GM15510 (cell line): Measurements from ENCODE around the gene TXNDC11.

Experiments
- POLR2A ChIP-seq: IDR thresholded peaks from 3 replicates; pipeline ENCODE4 v1.6.1; 2011; ENCODE audit warnings: borderline replicate concordance; ENCODE audit not compliant: insufficient read length; ENCODE audit errors: extremely low read depth

Gene TXNDC11

DNA sequence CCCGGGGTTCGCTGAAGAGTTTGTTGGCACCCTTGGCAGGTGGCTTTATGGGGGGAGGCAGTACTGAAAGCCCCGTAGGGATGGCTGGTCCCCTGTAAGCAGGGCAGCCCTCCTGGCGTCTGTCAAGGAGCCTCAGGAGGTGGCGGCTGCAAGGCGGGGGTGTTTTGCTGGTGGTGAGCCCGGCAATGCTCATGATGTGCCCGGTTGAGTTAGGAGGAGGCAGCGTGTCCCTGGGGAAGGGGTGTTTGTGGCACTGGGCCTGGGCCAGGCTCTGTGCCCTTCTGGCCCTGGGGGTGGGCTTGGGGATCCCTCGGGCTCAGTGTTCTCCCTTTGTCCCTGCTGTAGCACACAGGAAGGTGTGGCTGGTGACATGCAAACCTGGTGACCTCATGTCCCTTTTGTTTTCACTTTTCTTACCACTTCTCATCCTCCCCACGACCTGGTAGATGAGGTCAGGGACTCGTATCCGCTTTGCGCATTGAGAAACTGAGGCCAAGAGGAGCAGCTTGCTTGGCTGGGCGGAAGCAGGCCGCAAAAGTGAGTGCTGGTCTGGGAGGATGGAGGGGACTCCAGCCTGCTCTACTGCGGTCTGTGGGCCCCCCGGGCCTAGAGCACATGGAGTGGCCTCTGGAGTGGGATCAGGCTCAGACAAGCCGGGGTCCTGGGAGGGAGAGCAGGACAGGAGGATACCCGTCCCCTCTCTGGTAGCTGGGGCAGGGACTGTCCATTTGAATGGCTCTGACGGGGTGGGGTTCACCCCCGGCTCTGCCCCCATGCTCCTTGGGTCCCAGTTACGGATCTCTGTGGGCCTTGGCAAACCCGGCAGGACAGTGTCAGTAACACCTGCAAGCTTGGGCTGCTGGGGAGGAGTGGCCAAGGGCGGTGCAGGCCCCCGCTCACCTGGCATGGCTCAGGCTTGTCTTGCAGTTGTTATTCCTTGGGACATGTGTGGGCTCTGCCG is 72.2 kb downstream of the TXNDC11 start:
- peak; percentile 2 for TF ChIP-seq POLR2A

DNA sequence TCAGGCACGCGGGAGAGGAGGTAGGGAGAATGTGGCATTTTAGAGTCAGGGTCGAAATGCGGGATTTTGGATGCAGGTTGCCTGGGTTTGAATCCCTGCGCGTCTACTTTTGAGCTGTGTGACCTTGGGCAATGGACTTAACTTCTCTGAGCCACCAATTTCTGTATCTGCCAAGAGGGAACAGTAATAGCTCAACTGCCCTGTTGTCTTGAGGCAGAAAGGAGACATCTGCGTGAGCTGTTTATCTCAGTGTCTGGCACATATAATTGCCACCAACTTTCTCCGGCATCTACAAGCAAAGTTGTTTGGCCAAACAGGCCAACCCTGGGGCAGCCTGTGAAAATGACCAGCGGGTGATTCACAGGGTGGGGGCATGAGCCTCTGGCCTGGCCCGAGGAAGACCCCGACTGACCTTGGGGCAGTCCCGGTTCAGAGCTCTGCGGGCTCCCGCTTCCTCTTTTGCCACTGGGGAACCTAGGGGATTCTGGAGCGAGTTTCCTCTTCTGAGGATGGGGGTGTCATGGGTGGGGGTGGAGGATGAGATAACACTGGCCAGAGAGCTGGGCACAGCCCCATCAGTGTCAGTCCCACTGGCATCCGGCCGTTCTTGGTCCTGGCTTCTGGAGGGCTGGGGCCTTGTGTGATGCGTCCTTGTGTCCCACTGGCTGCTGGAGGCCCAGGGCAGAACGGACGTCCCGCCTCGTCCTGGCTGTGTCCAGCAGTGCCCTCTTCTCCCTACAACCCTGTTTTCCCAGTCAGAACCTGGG is 73.1 kb downstream of the TXNDC11 start:
- peak; percentile 18 for TF ChIP-seq POLR2A

DNA sequence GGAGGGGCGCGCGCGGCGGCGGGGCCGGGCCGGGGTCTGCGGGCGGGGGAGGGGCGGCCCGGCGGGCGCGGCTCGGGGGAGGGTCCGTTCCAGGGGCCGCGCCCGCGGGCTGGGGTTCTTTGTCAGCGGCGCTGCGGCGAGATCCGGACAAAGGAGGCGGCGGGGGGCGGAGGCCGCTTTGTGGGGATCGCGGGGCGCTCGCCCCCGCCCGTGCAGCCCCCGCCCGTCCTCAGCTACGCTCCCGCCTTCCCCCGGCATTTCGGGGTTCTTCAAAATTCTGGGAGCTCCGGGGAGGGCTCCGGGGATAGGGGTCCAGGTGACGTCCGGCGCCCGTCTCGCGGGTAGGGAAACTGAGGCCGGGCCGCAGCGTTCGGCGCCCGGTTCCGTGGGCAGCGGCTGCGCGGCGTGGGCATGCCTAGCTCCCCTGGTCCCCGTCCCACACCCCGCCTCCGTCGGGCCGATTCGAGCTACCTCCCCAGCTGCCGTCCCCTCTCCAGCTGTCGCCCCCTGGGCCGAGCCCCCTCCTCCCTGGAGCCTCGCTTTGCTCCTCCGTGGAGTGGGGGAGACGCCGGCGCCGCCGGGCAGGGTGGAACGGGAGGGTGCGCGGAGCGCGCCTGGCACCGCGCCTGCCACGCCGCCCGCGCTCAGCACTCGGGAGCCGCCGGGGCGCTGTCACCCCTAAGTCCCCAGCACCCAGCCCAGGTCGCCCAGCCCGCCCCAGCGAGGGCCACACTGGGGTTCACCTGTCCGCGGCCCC is 73.9 kb downstream of the TXNDC11 start:
- no peak for TF ChIP-seq POLR2A

DNA sequence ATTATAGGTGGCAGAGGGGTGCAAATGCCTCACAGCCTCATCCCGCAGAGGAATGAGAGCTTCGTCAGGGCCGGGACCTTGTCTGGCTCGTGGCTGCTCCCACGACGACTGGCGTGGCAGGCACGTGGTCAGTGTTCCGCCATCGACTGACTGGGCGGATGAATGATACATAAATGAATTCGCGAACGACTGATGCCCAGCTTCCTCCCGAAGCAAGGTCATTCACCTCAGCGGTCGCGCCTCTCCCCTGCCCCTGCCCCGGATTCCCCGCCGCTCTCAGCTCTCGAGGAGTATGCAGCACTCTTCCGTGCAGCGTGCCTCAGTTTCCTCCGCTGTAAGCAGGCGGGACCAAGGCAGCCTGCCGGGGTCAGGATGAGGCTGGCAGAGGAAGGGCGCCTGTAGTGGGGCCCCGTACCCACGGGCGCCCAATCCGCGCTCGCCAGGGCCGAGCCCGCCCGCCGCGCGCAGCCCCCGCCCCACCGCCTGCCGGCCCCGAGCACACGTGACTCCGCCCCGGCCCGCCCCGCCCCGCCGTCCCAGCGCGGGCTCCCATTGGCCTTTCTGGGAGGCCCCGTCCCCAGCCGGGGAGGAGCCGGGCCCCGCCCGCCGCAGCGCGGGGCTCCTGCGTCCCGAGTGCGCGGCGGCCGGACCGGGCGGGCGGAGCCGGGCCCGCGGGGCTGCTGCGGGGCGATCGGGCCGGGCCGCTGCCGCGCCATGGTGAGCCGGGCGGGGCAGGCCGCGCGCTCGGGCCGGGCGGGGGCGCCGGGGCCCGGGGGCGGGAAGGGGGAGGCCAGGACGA is 74.6 kb downstream of the TXNDC11 start, which contains the start of gene SNN:
TSS of gene SNN (plus strand) at position 632 of the 799 bp plus-strand sequence. CDS start 7,605 bp downstream, outside the sequence.
- peak; percentile 50 for TF ChIP-seq POLR2A

DNA sequence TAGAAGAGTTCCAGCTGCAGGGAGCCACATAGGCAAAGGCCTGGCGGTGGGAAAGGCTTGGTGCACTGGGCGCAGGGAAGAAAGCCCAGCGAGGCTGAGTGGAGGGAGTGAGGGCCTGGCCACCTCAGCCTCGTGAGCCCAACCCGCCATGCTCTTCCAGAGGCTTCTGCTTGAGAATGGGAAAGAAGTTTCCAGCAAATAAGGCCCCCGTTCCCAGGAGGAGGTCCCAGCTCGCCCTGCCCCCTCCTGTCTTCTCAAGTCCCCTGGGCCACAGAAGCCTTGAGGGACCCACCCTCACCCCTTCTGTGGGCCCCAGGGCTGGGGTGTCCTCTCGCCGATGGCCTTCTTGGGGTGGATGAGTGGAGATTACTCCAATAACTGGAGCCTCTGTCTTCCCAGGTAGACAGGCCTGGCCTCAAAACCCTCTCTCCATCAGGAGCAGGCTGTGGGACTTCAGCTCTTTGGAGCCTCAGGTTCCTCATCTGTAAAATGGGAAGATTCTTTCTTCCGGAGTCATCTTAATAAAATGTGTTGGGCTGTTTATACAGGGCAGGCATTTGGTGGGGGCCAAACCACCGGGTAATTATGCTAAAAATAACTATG is 75.3 kb downstream of the TXNDC11 start:
- no peak for TF ChIP-seq POLR2A

DNA sequence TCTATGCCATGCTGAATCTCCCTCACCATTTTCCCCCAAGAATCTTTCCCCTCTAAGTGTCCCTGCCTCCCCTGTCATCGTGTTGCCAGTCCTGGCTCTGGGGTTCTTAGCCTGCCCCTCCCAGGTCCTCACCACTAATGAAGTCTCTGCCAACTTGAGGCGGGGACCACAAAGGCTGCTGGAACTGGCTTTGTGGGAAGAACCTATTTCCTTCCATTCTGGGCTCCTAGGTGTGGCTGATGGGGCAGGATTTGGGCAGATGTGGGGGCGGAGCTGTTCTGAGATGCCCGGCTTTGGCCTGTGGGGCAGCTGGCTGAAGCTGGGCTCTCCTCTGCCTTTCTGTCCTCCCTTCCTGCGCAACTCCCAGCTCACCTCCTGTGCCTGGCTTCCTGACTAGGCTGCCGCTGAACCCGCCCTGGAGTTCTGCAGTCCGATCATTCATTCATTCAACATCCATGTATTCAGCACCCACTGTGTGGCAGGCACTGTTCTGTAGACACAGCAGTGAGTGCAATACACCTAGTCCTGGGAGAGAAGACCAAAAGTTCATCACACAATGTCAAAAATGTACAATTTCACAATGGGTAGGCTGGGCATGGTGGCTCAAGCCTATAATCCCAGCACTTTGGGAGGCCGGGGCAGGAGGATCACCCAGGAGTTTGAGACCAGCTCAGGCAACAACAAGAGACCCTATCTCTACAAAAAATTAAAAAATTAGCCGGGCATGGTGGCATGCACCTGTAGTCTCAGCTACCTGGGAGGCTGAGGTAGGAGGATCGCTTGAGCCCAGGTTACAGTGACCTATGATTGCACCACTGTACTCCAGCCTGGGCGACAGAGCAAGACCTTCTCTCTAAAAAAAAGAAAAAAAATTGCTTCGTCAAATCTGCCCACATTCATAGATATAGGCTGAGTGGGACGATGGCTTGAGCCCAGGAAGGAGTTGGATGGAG is 76.3 kb downstream of the TXNDC11 start:
- no peak for TF ChIP-seq POLR2A

DNA sequence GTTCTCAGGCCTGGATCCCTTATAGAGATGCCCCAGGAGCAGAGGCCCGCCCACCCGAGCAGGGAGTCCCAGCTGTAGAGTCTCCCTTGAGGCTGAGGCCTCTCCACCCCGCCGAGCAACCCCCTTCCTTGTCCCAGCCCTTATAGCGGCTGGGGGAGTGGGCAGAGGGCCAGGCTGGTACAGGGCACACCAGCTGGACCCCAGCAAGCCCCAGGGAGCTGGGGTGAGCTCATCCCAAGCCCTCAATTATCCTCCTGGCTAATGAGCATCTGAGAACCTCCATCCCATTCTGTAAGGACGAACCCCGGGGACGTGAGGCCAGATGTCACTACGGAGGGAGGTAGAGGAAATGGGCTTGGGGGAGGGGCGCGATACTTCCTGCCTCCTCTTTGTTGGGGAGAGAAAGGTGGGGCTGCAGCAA is 77.6 kb downstream of the TXNDC11 start:
- TF ChIP-seq POLR2A: no peak

DNA sequence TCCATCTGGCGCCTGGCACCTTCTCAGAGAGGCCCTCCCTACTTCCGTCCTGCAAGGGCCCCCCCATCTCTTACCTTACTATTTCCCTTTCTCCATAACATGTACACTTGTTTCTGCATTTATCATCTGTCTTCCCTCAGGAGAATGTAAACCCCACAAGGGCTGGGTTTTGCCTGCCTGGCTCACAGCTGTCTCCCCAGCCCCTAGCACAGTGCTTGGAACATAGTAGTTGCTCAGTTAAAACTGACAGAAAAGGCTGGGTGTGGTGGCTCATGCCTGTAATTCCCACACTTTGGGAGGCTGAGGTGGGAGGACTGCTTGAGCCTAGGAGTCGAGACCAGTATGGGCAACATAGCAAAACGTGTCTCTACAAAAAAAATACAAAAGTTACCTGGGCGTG is 80.1 kb downstream of the TXNDC11 start:
- no peak for TF ChIP-seq POLR2A

DNA sequence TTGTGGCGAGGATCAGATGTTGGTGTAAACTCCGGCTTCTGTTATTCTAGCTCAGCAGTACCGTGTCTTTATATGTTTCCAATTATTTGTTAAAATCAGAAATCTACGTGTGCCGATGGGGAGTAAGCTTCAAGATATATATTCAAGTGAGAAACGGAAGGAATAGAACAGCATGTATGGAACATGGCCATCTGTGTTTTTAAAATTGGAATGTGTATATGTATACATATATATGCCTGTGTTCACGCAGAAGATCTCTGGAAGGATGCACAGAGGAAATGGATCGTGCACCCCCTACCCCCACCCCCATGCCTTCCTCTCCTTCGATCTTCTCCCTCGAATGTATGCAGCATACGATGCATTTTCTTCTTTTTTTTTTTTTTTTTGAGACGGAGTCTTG is 82.1 kb downstream of the TXNDC11 start:
- TF ChIP-seq POLR2A: no peak

DNA sequence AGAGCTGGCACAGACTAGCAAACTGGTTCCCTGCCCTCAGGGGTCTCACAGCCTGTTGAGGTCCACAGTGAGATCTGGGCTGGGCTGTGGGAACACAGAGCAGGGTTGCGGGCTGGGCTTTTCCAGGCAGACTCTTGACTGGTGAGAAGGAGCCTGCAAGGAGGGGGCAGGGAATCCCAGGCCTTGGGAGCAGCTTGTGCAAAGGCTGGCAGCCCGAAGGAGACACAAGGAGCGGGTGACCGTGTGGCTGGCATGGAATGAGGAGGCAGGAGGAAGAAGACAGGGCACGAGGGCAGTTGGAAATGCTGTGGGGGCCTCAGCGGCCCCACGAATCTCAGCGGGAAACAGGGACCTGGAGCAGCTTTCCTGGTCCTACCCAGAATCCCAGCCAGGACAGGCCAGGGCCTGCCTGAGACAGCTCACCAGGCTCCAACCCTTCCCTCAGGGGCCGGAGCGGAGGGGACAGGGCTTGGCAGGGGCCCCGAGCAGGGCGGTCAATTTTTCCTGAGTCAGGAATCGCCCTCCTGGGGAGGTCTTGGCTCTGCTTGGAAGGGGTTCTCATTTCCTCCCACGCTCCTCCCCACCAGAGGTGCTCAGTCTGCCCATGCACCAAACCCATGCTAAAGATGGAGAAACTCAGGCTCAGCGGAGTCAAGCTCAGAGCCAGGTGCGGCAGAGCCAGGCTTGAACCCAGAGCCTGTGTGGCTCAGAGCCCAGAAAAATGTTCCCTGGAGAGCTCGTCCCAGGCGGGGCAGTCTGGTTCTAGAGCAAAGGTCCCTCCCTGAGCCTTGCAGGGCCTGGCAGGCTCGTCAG is 83.6 kb downstream of the TXNDC11 start:
- no peak for TF ChIP-seq POLR2A

DNA sequence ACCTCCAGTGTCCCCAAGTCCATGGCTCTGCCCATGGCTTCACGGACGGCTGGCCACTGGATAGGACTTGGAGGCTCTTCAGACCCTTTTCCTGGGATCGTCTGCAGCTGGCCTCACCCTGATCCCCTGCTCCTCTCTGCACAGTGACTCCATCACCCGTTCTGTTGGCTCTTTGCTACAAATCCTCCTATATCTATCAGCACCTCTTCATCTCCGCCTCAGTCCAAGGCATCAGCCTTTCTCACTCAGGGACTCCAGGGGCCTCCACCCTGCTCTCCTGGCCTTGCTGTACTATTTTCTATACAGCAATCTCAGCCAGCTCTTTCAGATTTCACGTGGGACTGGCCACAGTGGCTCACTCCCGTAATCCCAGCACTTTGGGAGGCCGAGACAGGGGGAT is 85.1 kb downstream of the TXNDC11 start:
- no peak for TF ChIP-seq POLR2A

DNA sequence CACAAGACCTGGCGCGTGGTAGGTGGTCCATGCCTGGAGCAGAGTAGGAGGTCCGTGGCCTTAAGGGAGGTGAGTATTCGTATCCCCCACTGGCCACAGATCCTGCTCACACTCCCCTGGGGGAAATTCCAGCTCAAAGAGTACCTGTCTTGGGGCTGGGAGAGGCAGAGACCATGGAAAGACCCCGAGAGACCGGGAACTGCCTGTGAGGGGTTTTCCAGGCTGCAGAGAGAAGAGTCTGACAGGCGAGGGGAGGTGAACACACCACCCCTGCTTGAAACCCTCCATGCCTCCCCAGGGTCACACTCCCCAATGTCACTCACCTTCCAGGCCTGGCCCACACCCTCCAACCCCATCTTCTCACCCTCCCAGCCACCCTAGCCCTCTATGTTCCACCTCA is 87.0 kb downstream of the TXNDC11 start:
- no peak for TF ChIP-seq POLR2A

DNA sequence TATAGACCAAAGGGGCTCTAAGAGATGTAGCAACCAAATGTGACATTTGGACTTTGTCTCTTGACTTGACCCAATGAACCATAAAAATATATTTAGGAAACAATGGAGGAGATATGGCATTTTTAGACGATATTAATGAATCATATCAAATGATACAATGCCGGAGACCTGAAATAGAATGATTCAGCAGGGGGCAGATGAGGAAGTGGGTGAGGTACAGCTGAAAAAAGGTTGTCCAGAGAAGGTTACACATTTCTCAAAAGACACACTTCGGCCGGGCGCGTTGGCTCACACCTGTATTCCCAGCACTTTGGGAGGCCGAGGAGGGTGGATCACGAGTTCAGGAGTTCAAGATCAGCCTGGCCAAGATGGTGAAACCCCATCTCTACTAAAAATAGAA is 90.9 kb downstream of the TXNDC11 start:
- no peak for TF ChIP-seq POLR2A
